HepG2 (cell line): ENCODE results near the gene SLCO2A1.

Source experiments
- CTCF ChIP-seq: sonication (generic); formaldehyde crosslinking; IDR thresholded peaks from 2 replicates; pipeline ENCODE4 v1.5.0; 2020; ENCODE audit warnings: mild to moderate bottlenecking, missing genetic modification reagents, moderate library complexity
- FOXP1 ChIP-seq, 2 experiments: fragments of 450-650 bp in 1 of 2; IDR thresholded peaks; 2 replicates each; pipeline ENCODE4 v1.6.1; 2017 to 2018; ENCODE audit warnings: antibody characterized with exemption in 1 of 2
- HDAC2 ChIP-seq: sonication (generic); formaldehyde crosslinking; IDR thresholded peaks from 2 replicates; pipeline ENCODE4 v1.4.0; 2020; ENCODE audit warnings: missing genetic modification reagents
- POLR2AphosphoS5 ChIP-seq: IDR thresholded peaks from 2 replicates; pipeline ENCODE4 v1.6.1; 2012; ENCODE audit warnings: low read depth, low read length
- REST ChIP-seq, 2 experiments: IDR thresholded peaks; 2 replicates each; pipeline ENCODE4 v1.6.1; 2011 to 2012; ENCODE audit warnings: low read length in 2 of 2, borderline replicate concordance in 1 of 2, low read depth in 1 of 2, mild to moderate bottlenecking in 1 of 2, moderate library complexity in 1 of 2
- SRF ChIP-seq: IDR thresholded peaks from 2 replicates; pipeline ENCODE4 v1.6.1; 2011; ENCODE audit warnings: mild to moderate bottlenecking, low read depth, low read length, moderate library complexity
- TAF1 ChIP-seq: sonication (generic); formaldehyde crosslinking; IDR thresholded peaks from 2 replicates; pipeline ENCODE4 v1.4.0; 2020; ENCODE audit warnings: missing genetic modification reagents
- TARDBP ChIP-seq: sonication (generic); formaldehyde crosslinking; IDR thresholded peaks from 2 replicates; pipeline ENCODE4 v1.8.0; 2022; ENCODE audit warnings: mild to moderate bottlenecking, missing genetic modification reagents
- YY1 ChIP-seq: IDR thresholded peaks from 2 replicates; pipeline ENCODE4 v1.6.1; 2011; ENCODE audit warnings: low read length, low read depth, moderate library complexity, mild to moderate bottlenecking; ENCODE audit not compliant: insufficient read depth, insufficient replicate concordance
- ZNF274 ChIP-seq: sonication (generic); formaldehyde crosslinking; IDR thresholded peaks from 2 replicates; pipeline ENCODE4 v1.5.1; 2020; ENCODE audit warnings: mild to moderate bottlenecking, missing genetic modification reagents
- ZNF777 ChIP-seq: sonication (generic); formaldehyde crosslinking; IDR thresholded peaks from 2 replicates; pipeline ENCODE4 v1.4.0; 2020; ENCODE audit warnings: missing genetic modification reagents
- ZNF792 ChIP-seq: IDR thresholded peaks from 2 replicates; pipeline ENCODE4 v1.6.1; 2016
- TF ChIP-seq, protein P1 (sequence below): IDR thresholded peaks from 2 replicates; pipeline ENCODE4 v1.6.1; 2016
- TF ChIP-seq, protein P2 (sequence below): sonication (generic); formaldehyde crosslinking; IDR thresholded peaks from 2 replicates; pipeline ENCODE4 v1.4.0; 2020; ENCODE audit warnings: low read depth, missing genetic modification reagents

GRCh38 chr3:133914839-133915600 lies 114.7 kb downstream of the SLCO2A1 start:
- TF ChIP-seq CTCF (CRISPR knock-in tag), result no peak
- TF ChIP-seq ZNF274, result no peak
- TF ChIP-seq, protein P1, sequence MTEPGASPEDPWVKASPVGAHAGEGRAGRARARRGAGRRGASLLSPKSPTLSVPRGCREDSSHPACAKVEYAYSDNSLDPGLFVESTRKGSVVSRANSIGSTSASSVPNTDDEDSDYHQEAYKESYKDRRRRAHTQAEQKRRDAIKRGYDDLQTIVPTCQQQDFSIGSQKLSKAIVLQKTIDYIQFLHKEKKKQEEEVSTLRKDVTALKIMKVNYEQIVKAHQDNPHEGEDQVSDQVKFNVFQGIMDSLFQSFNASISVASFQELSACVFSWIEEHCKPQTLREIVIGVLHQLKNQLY, result no peak
- TF ChIP-seq POLR2AphosphoS5, result no peak
- no peak for TF ChIP-seq SRF
- no peak for TF ChIP-seq TARDBP (CRISPR knock-in tag)
- TF ChIP-seq, protein P2, sequence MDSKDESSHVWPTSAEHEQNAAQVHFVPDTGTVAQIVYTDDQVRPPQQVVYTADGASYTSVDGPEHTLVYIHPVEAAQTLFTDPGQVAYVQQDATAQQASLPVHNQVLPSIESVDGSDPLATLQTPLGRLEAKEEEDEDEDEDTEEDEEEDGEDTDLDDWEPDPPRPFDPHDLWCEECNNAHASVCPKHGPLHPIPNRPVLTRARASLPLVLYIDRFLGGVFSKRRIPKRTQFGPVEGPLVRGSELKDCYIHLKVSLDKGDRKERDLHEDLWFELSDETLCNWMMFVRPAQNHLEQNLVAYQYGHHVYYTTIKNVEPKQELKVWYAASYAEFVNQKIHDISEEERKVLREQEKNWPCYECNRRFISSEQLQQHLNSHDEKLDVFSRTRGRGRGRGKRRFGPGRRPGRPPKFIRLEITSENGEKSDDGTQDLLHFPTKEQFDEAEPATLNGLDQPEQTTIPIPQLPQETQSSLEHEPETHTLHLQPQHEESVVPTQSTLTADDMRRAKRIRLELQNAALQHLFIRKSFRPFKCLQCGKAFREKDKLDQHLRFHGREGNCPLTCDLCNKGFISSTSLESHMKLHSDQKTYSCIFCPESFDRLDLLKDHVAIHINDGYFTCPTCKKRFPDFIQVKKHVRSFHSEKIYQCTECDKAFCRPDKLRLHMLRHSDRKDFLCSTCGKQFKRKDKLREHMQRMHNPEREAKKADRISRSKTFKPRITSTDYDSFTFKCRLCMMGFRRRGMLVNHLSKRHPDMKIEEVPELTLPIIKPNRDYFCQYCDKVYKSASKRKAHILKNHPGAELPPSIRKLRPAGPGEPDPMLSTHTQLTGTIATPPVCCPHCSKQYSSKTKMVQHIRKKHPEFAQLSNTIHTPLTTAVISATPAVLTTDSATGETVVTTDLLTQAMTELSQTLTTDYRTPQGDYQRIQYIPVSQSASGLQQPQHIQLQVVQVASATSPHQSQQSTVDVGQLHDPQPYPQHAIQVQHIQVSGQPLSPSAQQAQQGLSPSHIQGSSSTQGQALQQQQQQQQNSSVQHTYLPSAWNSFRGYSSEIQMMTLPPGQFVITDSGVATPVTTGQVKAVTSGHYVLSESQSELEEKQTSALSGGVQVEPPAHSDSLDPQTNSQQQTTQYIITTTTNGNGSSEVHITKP, result no peak
- TF ChIP-seq ZNF792 (CRISPR knock-in tag), result no peak
- no peak for TF ChIP-seq TAF1 (CRISPR knock-in tag)
- TF ChIP-seq FOXP1 (IDR thresholded peaks at IDR 0.05), result no peak
- no peak for TF ChIP-seq FOXP1 (CRISPR knock-in tag; IDR thresholded peaks at IDR 0.05)
- TF ChIP-seq ZNF777, result no peak
- no peak for TF ChIP-seq YY1
- no peak for TF ChIP-seq REST (IDR thresholded peaks at IDR 0.05; ENCODE audit: borderline replicate concordance in 1 of 2, low read depth in 1 of 2, low read length in 2 of 2)
- no peak for TF ChIP-seq HDAC2 (CRISPR knock-in tag)
